Endothelial cell of hepatic sinusoid (primary cell): ENCODE data around the gene PAPOLB.

Source experiments
- in situ Hi-C: cut with HindIII; loops from 2 replicates; pipeline ENCODE4 v1.10.0; 2017; ENCODE audit warnings: low sequenced_read_pairs

Gene PAPOLB

GRCh38 chr7:4828720-4829383 is 33.0 kb downstream of the PAPOLB start:
- in situ Hi-C loops = no loop called here

DNA sequence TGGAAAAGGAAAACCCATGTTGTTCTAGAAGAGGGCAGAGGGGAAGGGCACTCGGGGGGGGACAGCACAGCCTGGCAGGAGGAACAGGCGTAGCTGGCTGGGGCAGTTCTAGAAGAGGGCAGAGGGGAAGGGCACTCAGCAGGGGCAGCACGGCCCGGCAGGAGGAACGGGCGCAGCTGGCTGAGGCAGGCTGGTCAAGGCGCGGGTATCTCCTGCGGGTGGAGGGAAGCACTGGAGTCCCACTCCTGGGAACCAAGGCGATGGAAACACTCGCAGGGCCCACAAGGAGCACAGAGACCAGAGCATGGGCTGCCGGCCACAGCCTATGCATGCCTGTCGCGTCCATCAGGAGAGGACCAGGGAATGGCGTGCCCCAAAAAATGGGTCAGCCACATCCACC is 36.7 kb downstream of the PAPOLB start:
- in situ Hi-C loops = no loop called here

DNA sequence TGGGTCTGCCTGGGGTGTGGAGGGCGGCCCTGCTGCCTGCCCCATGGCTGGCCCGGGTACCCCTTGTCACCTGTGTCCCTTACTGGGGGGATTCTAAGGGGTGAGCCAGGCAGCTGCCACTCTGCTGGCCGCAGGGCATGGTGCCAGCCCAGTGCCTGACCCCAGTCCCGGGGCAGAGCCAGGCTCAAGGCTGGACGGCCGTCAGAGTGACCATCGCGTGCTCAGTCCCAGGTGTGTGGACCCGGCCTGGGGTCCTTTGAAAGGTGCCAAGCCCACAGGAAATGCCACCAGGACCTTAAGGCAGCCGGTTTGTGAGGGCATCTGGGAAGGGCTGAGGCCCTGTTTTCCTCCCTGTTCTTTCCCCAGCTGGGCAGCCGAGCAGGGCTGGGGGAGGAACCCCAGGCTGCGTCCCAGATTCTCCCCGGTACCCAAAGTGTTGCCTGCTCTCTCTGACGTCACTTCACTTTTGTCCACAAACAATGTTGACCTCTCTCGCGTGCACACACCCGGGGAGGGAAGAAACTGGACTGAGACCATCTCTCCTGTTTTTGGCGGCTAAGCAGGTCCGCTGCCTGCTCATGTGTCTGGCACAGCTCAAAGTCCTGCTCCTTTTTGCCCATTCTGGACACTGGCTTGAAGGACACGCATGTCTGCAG is 37.6 kb downstream of the PAPOLB start:
- in situ Hi-C loops = no loop called here

DNA sequence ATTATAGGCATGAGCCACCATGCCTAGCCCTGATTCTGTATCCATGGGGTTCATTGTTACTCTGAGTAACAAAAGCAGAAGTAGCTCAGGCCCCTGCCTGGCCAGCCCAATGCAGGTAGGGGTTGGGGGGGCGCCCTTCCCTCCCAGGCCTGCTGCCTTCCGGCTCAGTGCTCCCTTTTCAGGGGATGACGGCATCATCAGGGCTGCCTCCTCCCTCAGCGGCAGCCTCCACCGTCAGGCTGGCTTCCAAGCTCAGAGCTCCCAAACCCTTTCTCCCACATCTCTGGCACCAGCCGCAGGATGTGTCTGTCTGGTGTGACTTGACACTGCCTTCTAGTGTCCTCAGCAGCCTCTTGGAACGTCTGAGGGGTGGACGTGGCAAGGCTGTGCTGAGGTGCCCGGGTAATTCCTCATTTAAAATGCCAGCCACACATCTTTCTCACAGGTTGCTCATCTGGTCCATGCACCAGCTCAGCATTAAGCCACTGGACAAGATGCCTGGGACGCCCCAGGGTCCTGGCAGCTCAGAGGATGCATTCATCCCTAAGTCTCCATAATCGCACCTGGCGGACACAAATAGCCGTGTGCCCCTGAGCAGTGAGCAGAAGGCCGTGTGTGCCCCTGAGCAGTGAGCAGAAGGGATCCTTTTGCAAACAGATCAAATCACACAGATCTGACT is 38.2 kb downstream of the PAPOLB start:
- in situ Hi-C loops = no loop called here

- in situ Hi-C loops = no loop called here
Observed at GRCh38 chr7:4822677-4823076, 39.2 kb downstream of the PAPOLB start.

GRCh38 chr7:4820967-4821471 is 40.8 kb downstream of the PAPOLB start:
- in situ Hi-C loops = no loop called here

GRCh38 chr7:4820405-4820966 is 41.3 kb downstream of the PAPOLB start:
- in situ Hi-C loops = no loop called here

DNA sequence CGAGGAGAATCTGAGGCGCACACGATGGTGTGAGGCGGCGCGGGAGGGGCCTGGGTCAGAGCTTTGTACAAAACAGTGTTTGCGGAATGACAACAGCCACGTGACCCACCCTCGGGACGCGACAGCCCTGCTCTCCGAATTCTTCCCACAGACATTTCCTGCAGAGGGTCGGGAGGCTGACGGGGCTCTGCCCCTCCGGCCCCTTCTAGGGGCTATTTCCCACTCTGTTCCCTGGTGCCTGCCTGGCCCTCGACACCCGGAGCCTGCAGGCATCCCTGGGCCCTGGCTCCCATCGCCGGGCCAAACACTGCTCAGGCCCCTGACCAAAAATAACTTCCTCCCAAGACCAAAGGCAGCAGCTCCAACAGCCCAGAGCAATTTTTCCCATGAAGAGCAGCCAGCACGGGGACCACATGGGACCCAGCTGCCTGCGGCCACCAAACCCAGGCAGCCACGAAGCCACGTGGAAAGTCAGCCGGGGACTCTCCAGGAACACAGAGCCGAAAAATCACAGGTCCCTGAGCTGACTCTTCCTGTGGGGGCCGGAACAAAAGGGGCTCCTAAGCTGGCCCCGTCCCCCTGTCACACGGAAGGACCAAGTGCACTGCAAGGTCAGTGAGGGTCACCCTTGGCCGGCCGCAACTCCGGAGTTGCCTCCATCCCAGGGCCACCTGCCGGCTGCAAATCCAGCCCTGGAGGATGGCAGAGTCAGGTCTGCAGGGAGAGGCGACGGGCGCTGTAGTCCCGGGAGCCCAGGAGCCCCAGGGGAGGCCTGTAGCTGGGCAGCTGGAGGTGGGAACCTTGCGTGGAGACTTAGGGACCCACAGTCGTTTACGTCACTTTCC is 42.0 kb downstream of the PAPOLB start:
- in situ Hi-C loops = loop anchor here (10.0 kb wide), 1 partner anchor 65 kb away; the partner anchor contains the start of gene RADIL

DNA sequence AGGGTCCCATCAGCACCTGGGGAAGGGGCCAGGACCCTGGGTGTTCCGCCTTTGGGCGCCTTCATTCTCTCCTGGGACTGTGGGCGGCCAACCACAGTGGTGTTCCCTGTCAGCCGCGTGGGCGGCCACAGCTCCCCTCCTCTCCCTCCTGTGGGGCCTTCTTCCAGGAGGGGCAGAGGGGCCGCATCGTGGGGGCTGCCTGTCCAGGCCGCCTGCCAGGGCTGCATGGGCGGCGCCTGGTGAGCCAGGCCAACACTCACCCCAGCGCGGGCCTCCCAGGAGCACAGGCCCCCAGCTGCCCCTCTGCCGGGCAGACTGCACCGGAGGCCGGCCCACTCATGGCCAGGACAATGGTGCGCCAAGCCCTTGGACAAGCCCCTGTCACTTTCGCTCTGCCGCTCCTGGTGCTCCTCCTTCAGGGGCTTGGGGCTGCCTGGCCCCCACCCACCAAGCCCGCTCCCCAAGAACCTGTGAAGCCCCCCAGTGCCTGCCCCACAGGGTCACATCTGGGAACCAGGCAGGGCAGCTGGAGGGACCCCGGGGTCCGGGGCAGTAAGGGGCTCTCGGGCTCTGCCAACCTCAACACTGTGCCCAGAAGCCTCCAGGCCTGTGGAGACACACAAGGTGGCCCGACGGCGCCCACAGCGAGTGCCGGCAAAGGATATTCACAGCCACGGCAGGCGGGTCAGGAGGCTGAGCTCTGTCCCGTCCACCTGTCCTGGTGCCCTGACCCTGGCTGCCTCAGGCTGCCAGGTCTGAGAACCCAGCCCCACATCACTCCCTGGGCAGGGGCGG is 43.6 kb downstream of the PAPOLB start:
- in situ Hi-C loops = loop anchor here (10.0 kb wide), 1 partner anchor 67 kb away; the partner anchor contains the start of gene RADIL

GRCh38 chr7:4817178-4817901 is 44.5 kb downstream of the PAPOLB start:
- in situ Hi-C loops = loop anchor here (10.0 kb wide), 1 partner anchor 67 kb away; the partner anchor contains the start of gene RADIL

- in situ Hi-C loops = loop anchor here (10.0 kb wide), 1 partner anchor 68 kb away; the partner anchor contains the start of gene RADIL
Observed at GRCh38 chr7:4816419-4817080, 45.3 kb downstream of the PAPOLB start.

DNA sequence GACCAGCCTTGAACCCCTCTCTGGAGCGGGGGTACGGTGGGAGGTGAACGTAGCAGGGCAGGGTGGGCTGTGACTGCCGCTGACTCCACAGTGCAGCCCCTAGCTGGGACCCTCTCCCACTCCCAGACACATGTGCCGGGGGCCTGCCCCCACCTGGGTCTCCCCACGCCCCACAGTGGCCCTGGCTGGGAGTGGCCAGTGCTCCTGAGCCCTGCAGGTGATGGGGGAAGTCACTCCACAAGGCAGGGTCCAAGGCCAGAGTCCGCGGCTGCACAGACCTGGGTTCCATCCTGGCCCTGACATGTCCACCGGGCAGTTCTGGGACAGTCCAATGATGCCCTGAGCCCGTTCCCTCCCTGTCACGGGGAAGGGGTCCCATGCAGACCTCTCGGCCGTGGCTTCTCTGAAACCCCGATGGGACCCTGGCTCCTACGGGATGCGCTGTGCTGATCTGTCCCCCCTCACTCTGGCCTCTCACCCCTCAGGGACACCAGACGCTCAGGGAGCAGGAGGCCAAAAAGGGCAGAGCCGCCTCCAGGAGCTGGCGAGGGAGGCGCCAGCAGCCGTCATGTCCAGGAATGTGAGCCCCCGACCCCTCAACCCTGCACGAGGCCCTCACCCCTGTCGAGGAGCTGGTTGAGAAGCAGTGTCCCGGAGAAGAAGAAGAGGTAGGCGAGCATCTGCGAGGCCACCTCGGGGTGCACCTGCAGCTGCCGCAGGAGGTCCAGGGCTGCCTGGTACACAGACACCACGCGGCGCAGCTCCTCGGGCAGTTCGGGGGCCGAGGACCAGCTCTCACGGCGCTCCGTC is 46.0 kb downstream of the PAPOLB start:
- in situ Hi-C loops = loop anchor here (10.0 kb wide), 1 partner anchor 69 kb away; the partner anchor contains the start of gene RADIL

DNA sequence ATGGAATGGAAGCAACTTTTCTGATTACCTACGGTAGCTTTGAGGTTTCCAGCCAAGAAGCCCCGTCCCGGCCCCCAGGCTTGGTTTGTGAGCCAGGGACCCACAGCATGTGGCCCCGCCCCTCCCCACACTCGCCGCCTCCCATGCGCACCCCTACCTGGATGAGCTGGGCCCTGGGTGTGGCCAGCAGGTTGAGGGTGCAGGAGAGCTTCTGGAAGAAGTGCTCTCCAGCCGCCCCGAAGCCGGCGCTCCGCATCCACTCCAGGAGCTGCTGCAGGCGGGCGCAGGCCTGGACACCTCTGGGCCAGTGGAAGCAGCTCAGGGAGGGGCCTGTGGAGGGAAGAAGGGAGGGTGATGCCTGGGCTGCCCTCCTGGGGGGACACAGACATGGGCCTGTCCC is 46.7 kb downstream of the PAPOLB start:
- in situ Hi-C loops = loop anchor here (10.0 kb wide), 1 partner anchor 70 kb away; the partner anchor contains the start of gene RADIL

DNA sequence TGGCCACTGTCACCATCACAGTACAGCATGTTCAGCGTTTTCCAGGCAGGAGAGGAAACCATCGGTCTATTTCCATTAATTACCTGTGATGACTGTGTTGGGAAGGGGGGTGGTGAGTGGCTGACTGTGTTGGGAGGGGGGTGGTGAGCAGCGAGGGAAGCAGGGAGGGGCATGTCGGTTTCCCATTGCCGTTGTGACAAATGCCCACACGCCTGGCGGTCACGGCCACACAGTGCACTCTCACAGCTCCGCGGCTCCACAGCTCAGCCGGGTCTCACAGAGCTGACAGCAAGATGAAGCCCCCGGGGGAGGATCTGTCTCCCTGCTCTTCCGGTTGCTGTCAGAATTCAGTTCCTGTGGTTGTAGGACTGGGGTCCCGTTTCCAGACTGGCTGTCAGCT is 47.4 kb downstream of the PAPOLB start:
- in situ Hi-C loops = loop anchor here (10.0 kb wide), 1 partner anchor 70 kb away; the partner anchor contains the start of gene RADIL

GRCh38 chr7:4809666-4810065 is 52.2 kb downstream of the PAPOLB start:
- in situ Hi-C loops = loop anchor here (10.0 kb wide), 1 partner anchor 75 kb away; the partner anchor contains the start of gene RADIL

DNA sequence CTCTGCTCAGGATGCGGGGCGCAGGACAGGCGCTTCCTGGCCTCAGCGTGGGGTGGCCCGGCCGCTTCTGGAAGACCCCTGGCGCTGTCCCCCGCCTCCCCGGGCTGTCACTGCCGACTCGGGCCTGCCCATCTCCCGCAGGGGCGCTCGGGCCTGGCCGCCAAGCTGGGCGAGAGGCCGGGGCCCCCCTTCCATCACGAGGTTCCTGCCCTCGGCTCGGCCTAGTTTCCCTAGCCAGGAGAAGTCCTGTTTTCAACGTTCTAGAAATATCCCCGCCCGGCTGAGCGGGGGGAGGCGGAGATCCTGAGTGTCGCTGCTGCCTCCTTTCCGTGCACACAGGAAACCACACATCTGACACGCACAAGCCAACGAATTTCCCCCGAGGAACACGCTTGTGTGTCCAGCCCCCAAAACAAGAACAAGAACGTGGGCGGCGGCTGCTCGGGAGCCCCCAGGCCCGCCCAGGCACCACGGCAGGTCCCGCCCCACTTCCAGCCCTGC is 52.7 kb downstream of the PAPOLB start:
- in situ Hi-C loops = no loop called here

DNA sequence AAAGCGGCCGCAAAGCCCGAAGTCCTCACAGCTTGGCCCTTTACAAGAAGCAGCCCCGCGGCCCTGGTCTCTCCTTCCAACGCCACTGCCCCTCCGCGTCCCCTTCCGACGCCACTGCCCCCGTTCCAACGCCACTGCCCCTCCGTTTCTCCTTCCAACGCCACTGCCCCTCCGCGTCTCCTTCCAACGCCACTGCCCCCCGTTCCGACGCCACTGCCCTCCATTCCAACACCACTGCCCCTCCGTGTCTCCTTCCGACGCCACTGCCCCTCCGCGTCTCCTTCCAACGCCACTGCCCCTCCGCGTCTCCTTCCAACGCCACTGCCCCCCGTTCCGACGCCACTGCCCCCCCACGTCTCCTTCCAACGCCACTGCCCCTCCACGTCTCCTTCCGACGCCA is 53.3 kb downstream of the PAPOLB start:
- in situ Hi-C loops = no loop called here
